ENCODE data around the gene CUL3.
"Not testable (repeated sequence)": the region's sequence is repeated elsewhere in the genome, so short reads cannot be mapped to it uniquely, and the experiment has no call there.

CUL3 gene

DNA sequence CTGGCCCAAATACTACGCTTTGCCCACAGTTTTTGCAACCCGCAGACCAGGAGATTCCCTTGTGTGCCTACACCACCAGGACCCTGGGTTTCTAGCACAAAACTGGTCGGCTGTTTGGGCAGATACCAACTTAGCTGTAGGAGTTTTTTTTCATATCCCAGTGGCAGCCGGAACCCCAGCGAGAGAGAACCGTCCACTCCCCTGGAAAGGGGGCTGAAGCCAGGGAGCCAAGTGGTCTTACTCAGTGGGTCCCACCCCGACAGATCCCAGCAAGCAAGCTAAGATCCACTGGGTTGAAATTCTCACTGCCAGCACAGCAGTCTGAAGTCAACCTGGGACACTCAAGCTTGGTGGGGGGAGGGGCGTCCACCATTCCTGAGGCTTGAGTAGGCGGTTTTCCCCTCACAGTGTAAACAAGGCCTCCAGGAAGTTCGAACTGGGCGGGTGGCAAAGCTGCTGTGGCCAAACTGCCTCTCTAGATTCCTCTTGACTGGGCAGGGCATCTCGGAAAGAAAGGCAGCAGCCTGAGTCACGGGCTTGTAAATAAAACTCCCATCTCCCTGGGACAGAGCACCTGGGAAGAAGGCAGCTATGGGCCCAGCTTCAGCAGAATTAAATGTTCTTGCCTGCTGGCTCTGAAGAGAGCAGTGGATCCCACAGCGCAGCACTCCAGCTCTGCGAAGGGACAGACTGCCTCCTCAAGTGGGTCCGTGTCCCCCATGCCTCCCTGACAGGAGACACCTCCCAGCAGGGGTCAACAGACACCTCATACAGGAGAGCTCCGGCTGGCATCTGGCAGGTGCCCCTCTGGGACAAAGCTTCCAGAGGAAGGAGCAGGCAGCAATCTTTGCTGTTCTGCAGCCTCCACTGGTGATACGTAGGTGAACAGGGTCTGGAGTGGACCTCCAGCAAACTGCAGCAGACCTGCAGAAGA, 99.8 kb downstream of the CUL3 start:
- in situ Hi-C loops (cut with MboI; ENCODE audit: low sequenced_read_pairs) = not testable (repeated sequence)

DNA sequence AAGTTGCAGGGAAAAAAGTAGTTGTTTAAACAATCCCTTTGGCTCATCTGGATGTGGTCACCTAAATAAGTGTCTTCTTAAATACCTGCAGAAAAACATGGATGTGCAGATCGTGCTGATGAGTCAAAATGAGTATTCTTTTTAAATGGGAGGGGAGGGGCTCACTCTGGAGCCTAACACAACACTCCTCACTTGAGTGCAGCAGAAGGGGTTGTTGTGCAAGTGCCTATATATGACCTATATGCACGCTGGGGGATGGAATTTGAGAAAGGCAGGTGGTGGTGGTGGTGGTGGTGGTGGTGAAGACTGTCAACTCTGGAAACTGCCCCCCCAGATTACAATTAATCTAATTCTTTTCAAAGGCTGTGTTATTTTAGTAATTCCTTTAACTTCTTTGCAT, 105.3 kb downstream of the CUL3 start:
- in situ Hi-C loops (cut with MboI; ENCODE audit: low sequenced_read_pairs) = no loop called here

DNA sequence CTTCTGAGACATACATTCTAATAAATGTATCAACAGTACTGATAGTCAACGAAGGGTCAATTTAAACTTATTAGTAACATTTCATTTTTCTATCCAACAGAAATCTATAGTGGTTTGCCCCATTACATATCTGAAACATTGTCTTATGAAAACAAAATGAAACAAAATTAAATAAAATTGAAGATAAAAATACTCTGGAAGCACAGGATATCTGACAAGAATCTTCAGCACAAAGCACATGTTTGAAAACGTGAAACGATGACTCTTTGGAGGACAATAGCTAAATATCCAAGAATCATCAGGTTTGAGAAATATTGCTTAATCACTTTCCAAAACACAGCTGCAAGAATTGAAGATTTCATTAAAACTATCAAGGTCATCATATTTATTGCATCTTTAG, 112.3 kb downstream of the CUL3 start:
- in situ Hi-C loops (cut with MboI; ENCODE audit: low sequenced_read_pairs) = no loop called here

DNA sequence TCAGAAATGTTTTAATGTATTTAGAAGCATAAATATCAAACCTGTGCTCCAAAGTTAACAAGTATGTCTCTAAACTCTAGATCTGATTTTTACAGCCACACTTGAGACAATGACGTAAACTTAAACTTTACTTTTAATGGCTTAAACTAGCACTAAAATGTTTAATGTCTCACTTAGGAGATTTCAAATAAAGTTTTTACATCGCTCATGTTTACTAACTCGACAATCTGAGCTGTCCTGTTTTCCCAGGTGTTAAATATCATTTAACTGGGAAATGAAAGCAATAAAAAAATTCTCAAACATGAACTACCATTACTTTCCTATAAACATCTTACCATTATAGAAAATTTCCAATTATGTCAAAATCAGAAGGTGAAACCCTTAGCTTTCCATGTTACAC, 113.0 kb downstream of the CUL3 start:
- in situ Hi-C loops (cut with MboI; ENCODE audit: low sequenced_read_pairs) = no loop called here

DNA sequence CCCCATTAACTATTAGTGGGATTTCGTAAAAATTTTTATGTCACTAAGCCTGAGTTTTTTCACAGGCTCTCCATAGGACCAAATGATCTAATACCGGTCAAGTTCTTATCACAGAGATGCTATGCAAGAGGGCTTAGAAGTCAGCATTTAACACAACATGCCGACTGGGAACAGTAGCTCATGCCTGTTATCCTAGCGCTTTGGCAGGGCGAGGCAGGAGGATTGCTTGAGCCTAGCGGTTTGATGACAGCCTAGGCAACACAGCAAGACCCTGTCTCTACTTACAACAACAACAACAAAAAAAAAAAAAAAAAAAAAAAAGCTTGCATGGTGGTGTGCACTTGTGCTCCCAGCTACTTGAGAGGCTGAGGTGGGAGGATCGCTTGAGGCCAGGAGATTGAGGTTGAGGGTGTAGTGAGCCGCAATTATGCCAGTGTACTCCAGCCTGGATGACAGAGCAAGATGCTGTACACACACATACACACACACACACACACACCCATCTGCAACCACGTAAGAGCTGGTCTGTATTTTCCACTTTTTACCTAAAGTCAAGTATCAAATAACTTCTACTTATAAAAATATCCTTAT, 115.7 kb downstream of the CUL3 start:
- in situ Hi-C loops (cut with MboI; ENCODE audit: low sequenced_read_pairs) = no loop called here

DNA sequence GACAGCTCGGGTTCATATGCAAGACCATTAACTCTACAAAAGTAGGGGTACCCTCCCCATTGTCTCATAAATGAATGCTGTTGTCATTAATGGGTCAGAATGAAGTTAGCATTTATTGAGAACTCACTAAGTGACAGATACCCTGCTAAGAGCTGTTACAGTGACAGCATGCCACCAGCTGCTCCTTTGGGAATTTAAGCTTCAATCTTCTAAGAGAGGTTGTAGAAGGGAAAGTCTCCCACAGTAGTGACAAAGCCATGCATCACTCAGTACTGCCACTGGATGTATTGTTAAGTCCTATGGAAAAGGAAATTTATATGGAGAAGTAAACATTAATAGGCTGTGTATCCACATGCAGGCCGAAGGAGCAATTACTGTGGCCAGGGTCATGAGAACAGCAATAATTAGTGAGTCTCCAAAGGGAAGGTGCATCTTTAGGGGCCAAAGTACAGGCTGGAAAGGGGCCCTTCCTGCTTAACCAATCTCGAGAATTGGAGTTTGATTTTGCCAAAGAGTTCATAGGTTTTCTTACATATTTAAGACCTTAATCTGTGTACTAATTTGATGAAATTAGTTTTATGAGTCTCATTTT, 118.8 kb downstream of the CUL3 start:
- in situ Hi-C loops (cut with MboI; ENCODE audit: low sequenced_read_pairs) = no loop called here

DNA sequence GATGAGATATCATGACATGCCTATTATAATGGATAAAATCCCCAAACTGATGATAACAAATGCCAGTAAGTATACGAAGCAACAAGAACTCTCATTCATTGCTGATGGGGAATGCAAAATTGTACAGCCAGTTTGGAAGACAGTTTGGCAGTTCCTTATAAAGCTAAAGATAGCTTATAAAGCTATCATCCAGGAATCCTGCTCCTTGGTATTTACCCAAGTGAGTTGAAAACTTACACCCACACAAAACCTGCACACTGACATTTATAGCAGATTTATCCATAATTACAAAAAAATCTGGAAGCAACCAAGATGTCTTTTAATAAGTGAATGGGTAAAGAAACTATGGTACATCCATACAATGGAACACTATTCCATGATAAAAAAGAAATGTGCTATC, 123.8 kb downstream of the CUL3 start:
- in situ Hi-C loops (cut with MboI; ENCODE audit: low sequenced_read_pairs) = no loop called here

DNA sequence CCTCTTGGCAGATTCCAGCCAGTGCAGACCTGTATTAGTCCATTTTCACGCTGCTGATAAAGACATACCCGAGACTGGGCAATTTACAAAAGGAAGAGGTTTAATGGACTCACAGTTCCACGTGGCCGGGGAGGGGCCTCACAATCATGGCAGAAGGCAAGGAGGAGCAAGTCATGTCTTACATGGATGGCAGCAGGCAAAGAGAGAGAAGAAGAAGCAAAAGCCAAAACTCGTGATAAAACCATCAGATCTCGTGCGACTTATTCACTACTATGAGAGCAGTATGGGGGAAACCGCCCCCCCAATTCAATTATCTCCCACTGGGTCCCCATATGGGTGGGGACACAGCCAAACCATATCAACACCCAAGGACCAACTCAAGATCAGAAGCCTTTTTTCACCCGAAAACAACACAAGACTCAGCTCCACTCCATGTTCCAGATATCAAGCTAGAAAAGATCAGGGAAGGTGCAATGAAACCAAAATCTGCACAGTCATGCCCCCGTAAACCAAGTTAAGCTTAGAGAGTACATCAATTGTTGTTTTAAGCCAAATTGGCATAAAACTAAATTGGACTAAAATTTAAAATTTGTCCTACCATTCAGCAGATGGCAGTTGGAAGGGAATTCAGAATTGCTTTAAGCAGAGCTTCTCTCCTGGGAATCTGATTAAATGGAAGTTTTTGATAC, 127.6 kb downstream of the CUL3 start:
- in situ Hi-C loops (cut with MboI; ENCODE audit: low sequenced_read_pairs) = no loop called here

DNA sequence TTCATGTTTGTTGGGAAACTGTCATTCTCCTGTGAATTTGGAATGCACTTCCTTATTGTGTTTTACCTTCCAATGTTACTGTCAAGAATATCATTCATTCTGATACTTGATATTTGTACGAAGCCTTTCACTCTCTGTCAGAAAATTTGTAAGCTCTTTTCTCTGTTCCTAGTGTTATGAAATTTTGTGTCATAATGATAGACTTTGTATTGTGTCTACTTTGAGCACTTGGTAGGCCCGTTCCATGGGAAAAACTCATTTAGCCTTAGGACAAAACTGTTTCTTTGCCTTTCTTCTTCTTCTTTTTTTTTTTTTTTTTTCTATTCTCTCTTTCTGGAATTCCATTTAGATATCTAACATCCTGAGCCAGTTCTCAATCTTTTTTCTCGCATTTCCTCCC, 131.3 kb downstream of the CUL3 start:
- in situ Hi-C loops (cut with MboI; ENCODE audit: low sequenced_read_pairs) = no loop called here

DNA sequence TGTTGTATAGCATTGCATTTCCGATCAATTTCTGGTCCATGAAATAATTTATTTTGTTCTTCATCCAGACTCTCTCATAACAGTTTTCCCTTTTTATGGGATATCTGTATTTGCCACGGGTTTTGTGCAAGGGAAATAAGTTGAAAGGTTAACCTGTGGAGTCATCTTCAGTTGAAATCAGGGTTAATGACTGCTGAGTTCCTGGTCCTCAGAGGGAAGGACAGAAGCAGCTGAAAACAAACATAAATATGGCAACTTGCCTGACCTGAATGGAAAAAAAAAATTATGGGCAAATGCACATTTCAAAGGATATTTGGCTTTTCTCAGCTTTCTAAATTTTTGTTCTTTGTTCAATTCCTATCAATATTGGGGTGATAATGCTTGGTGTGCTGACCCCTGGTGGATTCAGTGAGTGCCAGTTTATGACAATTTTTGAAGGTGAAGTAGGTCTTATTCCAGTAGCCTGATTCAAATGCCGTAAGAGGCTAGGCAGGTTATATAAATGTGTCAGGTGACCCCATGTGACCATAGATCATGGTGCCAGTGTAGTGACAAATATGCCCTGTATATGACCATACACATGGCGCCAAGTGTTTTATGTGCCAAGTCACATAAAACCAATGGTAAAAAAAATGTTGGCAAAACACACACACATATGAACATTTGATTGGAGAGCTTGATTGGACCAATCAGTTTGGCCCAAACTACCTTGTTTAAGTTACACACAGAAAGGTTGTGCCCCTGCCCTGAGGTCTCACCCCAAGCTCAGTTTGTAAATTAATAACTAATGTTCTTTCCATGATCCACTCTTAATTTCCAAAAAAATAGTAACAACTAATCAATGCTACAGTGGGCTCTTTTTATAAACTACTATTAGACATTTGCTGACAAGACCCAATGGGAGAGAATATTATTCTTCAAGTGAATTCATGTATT, 135.7 kb downstream of the CUL3 start:
- in situ Hi-C loops (cut with MboI; ENCODE audit: low sequenced_read_pairs) = no loop called here

DNA sequence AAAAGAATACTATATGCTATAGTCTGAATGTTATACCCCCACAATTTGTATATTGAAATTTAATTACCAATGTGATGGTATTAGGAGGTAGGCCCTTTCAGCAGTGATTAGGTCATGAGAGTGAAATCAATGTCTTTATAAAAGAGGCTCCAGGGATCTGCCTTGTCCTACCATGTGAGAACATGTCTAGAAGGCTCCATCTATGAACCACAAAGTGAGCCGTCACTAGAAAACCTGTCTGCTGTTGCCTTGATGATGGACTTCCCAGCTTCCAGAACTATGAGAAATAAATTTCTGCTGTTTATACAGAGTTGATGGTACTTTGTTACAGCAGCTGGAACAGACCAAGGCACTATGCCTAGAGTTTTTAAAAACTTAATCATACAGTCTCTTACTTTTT, 136.9 kb downstream of the CUL3 start:
- in situ Hi-C loops (cut with MboI; ENCODE audit: low sequenced_read_pairs) = no loop called here

DNA sequence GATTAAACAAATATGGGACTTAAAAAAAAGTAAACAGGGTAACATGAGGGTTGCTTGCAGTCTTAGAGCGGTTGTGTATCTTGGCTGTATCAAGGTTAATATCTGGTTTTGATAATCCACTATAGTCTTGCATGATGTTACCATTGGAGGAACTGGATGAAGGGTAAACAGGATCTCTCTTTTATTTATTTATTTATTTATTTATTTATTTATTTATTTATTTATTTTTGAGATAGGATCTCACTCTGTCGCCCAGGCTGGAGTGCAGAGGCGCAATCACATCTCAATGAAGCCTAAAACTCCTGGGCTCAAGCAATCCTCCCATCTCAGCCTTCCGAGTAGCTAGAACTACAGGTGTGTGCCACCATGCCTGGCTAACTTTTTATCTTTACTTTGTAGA, 140.4 kb downstream of the CUL3 start:
- in situ Hi-C loops (cut with MboI; ENCODE audit: low sequenced_read_pairs) = no loop called here

DNA sequence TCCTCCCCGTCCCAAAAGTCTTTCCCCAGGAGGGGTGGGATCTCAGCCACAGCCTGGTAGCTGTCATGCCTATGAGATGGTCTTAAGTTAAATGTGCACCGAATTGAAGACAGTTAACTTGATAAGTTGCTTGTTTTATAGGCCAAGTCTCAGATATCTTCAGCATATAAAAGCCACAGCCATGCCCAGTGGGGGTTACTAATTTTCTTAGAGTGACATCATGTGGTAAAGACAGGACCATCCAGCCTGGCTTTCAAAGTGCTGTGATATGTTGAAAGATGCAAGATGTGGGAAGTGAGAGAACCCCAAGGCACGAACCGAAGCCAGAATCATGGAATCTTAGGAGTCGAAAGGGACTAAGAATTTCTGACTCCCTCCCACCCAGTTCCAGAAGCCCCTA, 141.1 kb downstream of the CUL3 start:
- in situ Hi-C loops (cut with MboI; ENCODE audit: low sequenced_read_pairs) = no loop called here

DNA sequence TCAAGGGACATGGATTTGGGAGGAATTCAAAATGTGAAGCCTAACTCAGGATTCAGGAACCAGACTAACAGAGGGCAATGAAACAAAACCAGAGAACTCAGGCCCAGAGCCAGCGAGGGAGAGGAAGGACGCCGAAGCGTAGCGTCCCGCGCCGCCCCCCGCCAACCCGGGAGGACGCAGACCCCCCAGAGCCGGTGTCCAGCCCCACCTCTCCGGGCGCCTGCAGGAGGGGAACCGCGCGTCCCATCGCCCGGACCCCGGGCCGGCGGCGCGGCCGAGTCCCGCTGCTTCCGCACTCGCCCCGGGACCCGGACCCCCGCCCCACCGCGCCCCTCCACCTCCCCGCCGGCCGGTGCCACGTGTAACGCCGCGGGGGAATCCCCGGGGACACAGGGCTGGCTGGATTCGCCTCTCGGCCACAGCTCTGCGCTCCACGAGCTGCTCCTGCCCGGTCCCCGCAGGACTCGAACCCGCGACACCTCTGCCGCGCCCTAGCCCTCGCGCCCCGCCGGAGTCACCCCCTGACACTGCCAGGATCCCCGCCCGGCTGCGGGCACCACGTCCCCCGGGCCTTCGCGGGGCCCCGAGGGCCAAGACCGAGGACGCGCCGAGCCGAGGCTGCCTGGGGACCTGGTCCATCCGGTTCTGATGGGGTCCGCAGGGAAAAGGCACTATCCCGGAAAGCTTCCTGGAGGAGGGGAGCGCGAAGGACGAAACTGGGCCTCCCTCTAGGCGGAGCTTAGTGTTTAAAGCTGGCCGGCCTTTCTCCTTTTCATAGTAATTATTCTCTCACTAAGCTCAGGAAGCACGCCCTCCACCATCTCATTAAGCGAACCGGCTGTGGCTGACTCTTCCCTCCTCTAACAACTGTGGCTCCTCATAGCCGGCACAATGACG, 142.8 kb downstream of the CUL3 start:
- in situ Hi-C loops (cut with MboI; ENCODE audit: low sequenced_read_pairs) = no loop called here

DNA sequence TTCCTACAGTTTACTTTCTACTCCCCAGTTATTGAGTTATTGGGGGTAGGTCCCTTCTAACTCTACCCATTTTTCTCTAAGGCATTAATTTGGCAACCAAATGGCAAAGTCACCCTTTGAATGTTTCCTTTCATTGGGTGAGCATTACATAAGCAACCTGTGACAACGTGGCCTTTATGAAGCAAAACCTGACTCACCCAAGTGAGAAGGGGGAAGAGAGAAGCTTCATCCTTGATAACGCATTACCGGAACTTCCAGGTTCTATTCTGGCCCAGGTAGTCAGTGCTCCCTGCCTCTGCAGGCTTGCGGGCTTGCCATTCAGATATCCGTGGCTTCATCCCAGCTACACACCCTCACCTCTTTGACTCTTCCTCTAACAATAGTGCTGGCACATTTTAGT, 144.2 kb downstream of the CUL3 start:
- in situ Hi-C loops (cut with MboI; ENCODE audit: low sequenced_read_pairs) = no loop called here

DNA sequence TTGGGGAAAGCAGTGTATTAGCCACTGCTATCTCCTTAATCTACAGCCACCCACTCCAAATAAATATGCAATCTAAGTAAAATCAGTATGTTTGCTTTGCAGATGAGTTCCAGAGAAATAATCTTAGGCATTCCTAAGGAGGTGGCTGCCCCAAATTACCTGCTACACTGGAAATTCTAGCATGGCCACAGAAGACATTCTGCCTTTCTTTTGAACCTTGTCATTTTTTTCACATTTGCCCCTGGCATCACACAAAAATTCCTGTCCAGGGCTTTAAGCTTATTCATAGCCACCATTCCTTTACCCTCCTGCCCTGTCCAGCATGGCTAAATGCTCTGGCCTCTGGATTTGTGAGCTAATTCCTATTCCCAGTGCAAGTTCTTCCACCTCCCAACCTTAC, 146.4 kb downstream of the CUL3 start:
- in situ Hi-C loops (cut with MboI; ENCODE audit: low sequenced_read_pairs) = no loop called here

DNA sequence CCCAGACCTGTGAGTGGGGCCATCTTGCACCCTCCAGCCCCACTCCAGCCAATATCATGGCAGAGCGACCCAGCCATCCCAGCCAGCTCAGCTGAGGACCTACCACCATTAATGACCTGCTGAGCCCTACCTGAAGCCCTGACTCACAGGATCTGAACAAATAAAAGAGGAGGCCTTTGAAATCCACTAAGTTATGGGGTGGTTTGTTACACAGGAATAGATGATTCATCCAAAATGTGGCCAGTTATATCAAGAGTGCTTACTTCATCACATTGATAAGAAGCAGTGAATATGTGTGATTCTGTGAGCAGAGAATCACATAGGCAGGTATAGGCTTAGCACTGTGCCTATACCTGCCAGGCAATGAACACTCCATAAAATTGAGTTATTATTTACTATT, 148.5 kb downstream of the CUL3 start:
- in situ Hi-C loops (cut with MboI; ENCODE audit: low sequenced_read_pairs) = no loop called here

DNA sequence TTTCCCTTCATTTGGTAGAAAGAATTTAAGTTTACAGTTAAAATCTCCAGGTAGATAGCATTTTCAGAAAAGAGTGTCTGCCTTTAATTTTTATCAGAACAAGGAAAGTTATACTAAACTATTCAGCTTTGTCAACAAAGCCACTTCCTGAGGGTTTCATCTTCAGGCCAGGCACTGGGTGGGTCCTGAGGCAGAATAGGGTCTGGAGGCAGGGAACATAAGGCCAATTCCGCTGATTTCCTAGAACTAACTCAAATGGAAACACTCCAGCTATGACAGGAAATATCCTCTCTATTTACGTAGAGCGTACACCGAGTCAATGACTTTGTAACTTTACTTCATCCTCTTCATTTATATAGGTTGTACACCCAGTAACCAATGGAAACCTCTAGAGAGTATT, 150.5 kb downstream of the CUL3 start:
- in situ Hi-C loops (cut with MboI; ENCODE audit: low sequenced_read_pairs) = no loop called here

DNA sequence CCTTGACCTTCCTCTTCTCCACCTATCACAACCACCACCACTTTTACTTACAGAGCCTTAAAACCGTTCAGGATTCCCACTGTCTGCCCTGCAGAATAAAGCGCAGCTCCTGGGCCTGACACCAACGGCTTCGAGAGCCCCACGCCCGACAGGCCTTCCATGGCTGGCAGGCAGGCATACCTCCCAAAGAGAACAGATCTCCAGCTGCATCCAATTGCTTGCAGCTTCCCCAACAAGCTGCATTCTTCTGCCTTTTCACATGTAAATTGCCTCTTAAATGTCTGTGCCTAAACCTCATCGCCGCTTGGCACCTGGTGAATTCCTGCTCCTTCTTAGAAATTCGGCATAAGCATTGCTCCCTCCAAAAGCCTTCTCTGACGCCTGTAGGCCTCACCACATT, 151.7 kb downstream of the CUL3 start:
- in situ Hi-C loops (cut with MboI; ENCODE audit: low sequenced_read_pairs) = no loop called here

Measured in HL-60/S4 treated with phorbol 12-myristate 13-acetate at 8.2 ng/mL for 4 days and 3 days (cell line).